WTC11 (cell line): Measurements from ENCODE around the gene ZNF335. TPM values are rescaled to one million over a fixed set of nuclear protein-coding genes. Genes with fewer than 3 reads are reported as not detected.

Experiments
- ATAC-seq: fragments of 200-7000 bp; cut with Tn5 transposase; 2 replicates; pipeline ENCODE4 v1.10.0; 2021; ENCODE audit warnings: mild to moderate bottlenecking, moderate library complexity
- CTCF ChIA-PET: fragments of 300-600 bp; sonication (Branson Sonifier 250); formaldehyde crosslinking; loops from one replicate; lab custom pipeline; 2021; ENCODE audit warnings: antibody characterized with exemption; lab: Charles Lee
- POLR2A ChIA-PET: fragments of 350-600 bp; sonication (Branson Sonifier 250); formaldehyde crosslinking; loops from one replicate; lab custom pipeline; 2021; ENCODE audit warnings: antibody characterized with exemption; lab: Charles Lee
- DNase-seq: peaks from one replicate; pipeline ENCODE4 v3.0.0; 2021; ENCODE audit warnings: low spot score
- H3K27ac Mint-ChIP-seq: 2 replicates; pipeline ENCODE4 v1.8.0; 2021; ENCODE audit warnings: mixed read lengths
- H3K27me3 Mint-ChIP-seq: 2 replicates; pipeline ENCODE4 v1.8.0; 2021; ENCODE audit warnings: low read depth, mild to moderate bottlenecking, moderate library complexity, mixed read lengths
- H3K36me3 Mint-ChIP-seq: 2 replicates; pipeline ENCODE4 v1.8.0; 2021; ENCODE audit warnings: mixed read lengths
- H3K4me1 Mint-ChIP-seq: 2 replicates; pipeline ENCODE4 v1.8.0; 2022; ENCODE audit warnings: mixed read lengths
- H3K4me3 Mint-ChIP-seq: 2 replicates; pipeline ENCODE4 v1.8.0; 2021; ENCODE audit warnings: mild to moderate bottlenecking, moderate library complexity, mixed read lengths
- H3K9me3 Mint-ChIP-seq: 2 replicates; pipeline ENCODE4 v1.8.0; 2021; ENCODE audit warnings: mixed read lengths
- ARID4B ChIP-seq: sonication (generic); formaldehyde crosslinking; IDR thresholded peaks from 2 replicates; pipeline ENCODE4 v1.8.0; 2023; ENCODE audit warnings: missing genetic modification reagents, mild to moderate bottlenecking, borderline replicate concordance
- ATF3 ChIP-seq: sonication (generic); formaldehyde crosslinking; conservative IDR thresholded peaks from 2 replicates; pipeline ENCODE4 v1.8.1; 2022; ENCODE audit warnings: mild to moderate bottlenecking, missing genetic modification reagents
- CDX4 ChIP-seq: fragments of 250-450 bp; sonication (Bioruptor Pico); IDR thresholded peaks from 2 replicates; pipeline ENCODE4 v1.9.0; 2021; ENCODE audit warnings: moderate library complexity, mild to moderate bottlenecking, inconsistent platforms, borderline replicate concordance
- FOXJ3 ChIP-seq: sonication (generic); formaldehyde crosslinking; IDR thresholded peaks from 2 replicates; pipeline ENCODE4 v1.9.0; 2021; ENCODE audit warnings: missing genetic modification reagents, mild to moderate bottlenecking, borderline replicate concordance
- FOXK1 ChIP-seq: sonication (generic); formaldehyde crosslinking; IDR thresholded peaks from 2 replicates; pipeline ENCODE4 v1.8.0; 2022; ENCODE audit warnings: mild to moderate bottlenecking, moderate library complexity, missing genetic modification reagents
- HMGXB4 ChIP-seq: sonication (generic); formaldehyde crosslinking; IDR thresholded peaks from 2 replicates; pipeline ENCODE4 v1.8.1; 2023; ENCODE audit warnings: mild to moderate bottlenecking, moderate library complexity, missing genetic modification reagents
- NR2C2 ChIP-seq: sonication (generic); formaldehyde crosslinking; IDR thresholded peaks from 2 replicates; pipeline ENCODE4 v1.8.0; 2022; ENCODE audit warnings: mild to moderate bottlenecking, missing genetic modification reagents
- PREB ChIP-seq: sonication (generic); formaldehyde crosslinking; IDR thresholded peaks from 2 replicates; pipeline ENCODE4 v1.8.1; 2022; ENCODE audit warnings: mild to moderate bottlenecking, missing genetic modification reagents, moderate library complexity, borderline replicate concordance
- RELA ChIP-seq: sonication (generic); formaldehyde crosslinking; IDR thresholded peaks from 2 replicates; pipeline ENCODE4 v1.8.1; 2022; ENCODE audit warnings: missing genetic modification reagents, mild to moderate bottlenecking, borderline replicate concordance
- TEAD4 ChIP-seq: sonication (generic); formaldehyde crosslinking; IDR thresholded peaks from 2 replicates; pipeline ENCODE4 v1.8.0; 2022; ENCODE audit warnings: mild to moderate bottlenecking, missing genetic modification reagents
- ZNF281 ChIP-seq: sonication (generic); formaldehyde crosslinking; IDR thresholded peaks from 2 replicates; pipeline ENCODE4 v1.8.0; 2023; ENCODE audit warnings: mild to moderate bottlenecking, missing genetic modification reagents
- ZNF416 ChIP-seq: fragments of 250-450 bp; sonication (Bioruptor Pico); IDR thresholded peaks from 2 replicates; pipeline ENCODE4 v1.9.0; 2021; ENCODE audit warnings: mild to moderate bottlenecking, inconsistent platforms
- ZNF425 ChIP-seq: fragments of 250-450 bp; sonication (Bioruptor Pico); conservative IDR thresholded peaks from 2 replicates; pipeline ENCODE4 v1.9.0; 2021; ENCODE audit warnings: mild to moderate bottlenecking
- total RNA-seq: library from RNA; stranded (reverse); gene quantifications from 3 replicates; pipeline ENCODE4 v1.2.3, GENCODE V29; 2021

The ZNF335 gene
- total RNA-seq, 1 experiment from 2014 or later = 20.0 TPM

- 0 out of 2 replicates have a peak, but pooled peaks have one; percentile 53 for TF ChIP-seq ZNF416 (CRISPR knock-in tag)
Observed at GRCh38 chr20:45971425-45971674, 653 bp downstream of the ZNF335 start (continued).

GRCh38 chr20:45970646-45971424 lies 1.2 kb downstream of the ZNF335 start:
- CTCF ChIA-PET = interaction anchor here (0.6 to 4.1 kb wide), 26 partner anchors 8 to 378 kb away, joined by 3 to 83 read pairs (median 6); partner anchors contain the start of genes CTSA, NEURL2, PCIF1 and PLTP
- H3K9me3 Mint-ChIP-seq = no peaks in the 10 kb centered on the region
- peaks cover 14% of the 10 kb centered on the region for H3K4me1 Mint-ChIP-seq
- H3K4me3 Mint-ChIP-seq = peak overlapping the region; percentile 84
- DNase-seq (no peak), ATAC-seq (no peak)
- no peak for TF ChIP-seq TEAD4 (CRISPR knock-in tag)
- no peak for TF ChIP-seq FOXJ3 (CRISPR knock-in tag)
- TF ChIP-seq ATF3 (CRISPR knock-in tag) = no peak
- TF ChIP-seq ZNF281 = no peak
- no peak for TF ChIP-seq NR2C2 (CRISPR knock-in tag)
- TF ChIP-seq FOXK1 (CRISPR knock-in tag) = 0 out of 2 replicates have a peak, but pooled peaks have one; percentile 11
- TF ChIP-seq CDX4 (CRISPR knock-in tag) = no peak
- no peak for TF ChIP-seq PREB (CRISPR knock-in tag)
- no peak for TF ChIP-seq ZNF416 (CRISPR knock-in tag)
- peak; percentile 51; the same call in 1 of the 2 replicates for TF ChIP-seq RELA (CRISPR knock-in tag)
- TF ChIP-seq ARID4B (CRISPR knock-in tag) = no peak
- TF ChIP-seq ZNF425 (CRISPR knock-in tag) = no peak
- no peak for TF ChIP-seq HMGXB4 (CRISPR knock-in tag)
- peak overlapping the region; percentile 62; the same call in 1 of the 2 replicates for H3K27ac Mint-ChIP-seq
- peaks cover 11% of the 10 kb centered on the region for H3K36me3 Mint-ChIP-seq
- H3K27me3 Mint-ChIP-seq = no peaks in the 10 kb centered on the region; the same call in 1 of the 2 replicates
- POLR2A ChIA-PET = interaction anchor here (1.5 to 1.7 kb wide), 2 partner anchors 36 to 37 kb away, joined by 5 to 6 read pairs; partner anchors contain the start of gene PCIF1
